K562 (cell line): ENCODE results near the gene FBLN7. TPM values are rescaled to one million over a fixed set of nuclear protein-coding genes. Genes with fewer than 3 reads are reported as not detected.

Experiments used
- ATAC-seq: fragments of 200-7000 bp; cut with Tn5 transposase; 3 replicates; pipeline ENCODE4 v1.9.1; 2020; ENCODE audit warnings: moderate library complexity
- BruUV-seq: library from RNA; stranded (reverse); fragments of 400-500 nt; replicated peaks from 2 replicates; lab custom pipeline; 2021; lab: Mats Ljungman, UMichigan
- CTCF ChIA-PET: fragments of 300-600 bp; formaldehyde crosslinking; extraction: SDS; loops from one replicate; lab custom pipeline; 2021; ENCODE audit warnings: low intra/inter-chr PET ratio; lab: Yijun Ruan, JAX
- POLR2A ChIA-PET: fragments of 300-600, 350-650 bp; sonication (Branson Sonifier 250); formaldehyde crosslinking; extraction: SDS; loops from one replicate; lab custom pipeline; 2021; ENCODE audit warnings: antibody characterized with exemption, inconsistent platforms; lab: Yijun Ruan, JAX
- DNase-seq, 4 experiments: peaks; one replicate each; pipeline versions ENCODE4 v3.0.0 to v3.0.0-alpha.2; 2011 to 2018; ENCODE audit warnings: low spot score in 3 of 4, mixed read lengths in 3 of 4; ENCODE audit errors: extremely low read depth in 1 of 4
- FAIRE-seq: peaks from 2 replicates; lab custom pipeline; 2011; peaks lifted over from hg19 to GRCh38; lab: Jason Lieb, UNC
- H2AFZ ChIP-seq: 2 replicates; pipeline ENCODE4 v1.6.0; 2011; ENCODE audit warnings: low read depth, low read length, control low read depth, inconsistent platforms
- H3K27ac ChIP-seq: fragments of 200-600 bp; 3 replicates; pipeline ENCODE4 v1.8.0; 2011; ENCODE audit warnings: low read depth, mild to moderate bottlenecking, control low read depth, inconsistent platforms, low read length, moderate library complexity, mixed read lengths; ENCODE audit errors: extremely low read depth
- H3K27me3 ChIP-seq, 2 experiments: fragments of 300-600 bp in 1 of 2; 2 replicates in 1 of 2; 3 replicates in 1 of 2; pipeline versions ENCODE4 v1.6.0 to v1.8.0; 2011; ENCODE audit warnings: inconsistent platforms in 2 of 2, low read length in 2 of 2, mild to moderate bottlenecking in 1 of 2, mixed read lengths in 1 of 2, moderate library complexity in 1 of 2; ENCODE audit not compliant: control insufficient read depth in 2 of 2, insufficient read depth in 2 of 2
- H3K36me3 ChIP-seq: fragments of 300-600 bp; 3 replicates; pipeline ENCODE4 v1.8.0; 2011; ENCODE audit warnings: mild to moderate bottlenecking, low read length, inconsistent platforms; ENCODE audit not compliant: control insufficient read depth, insufficient read depth
- H3K4me1 ChIP-seq, 2 experiments: fragments of 200-600 bp in 1 of 2; replicated peaks in 1 of 2; 2 replicates in 1 of 2; 3 replicates in 1 of 2; pipeline versions ENCODE4 v1.5.1 to v1.8.0; 2011; ENCODE audit warnings: inconsistent platforms in 2 of 2, low read length in 2 of 2, mild to moderate bottlenecking in 1 of 2, mixed read lengths in 1 of 2, moderate library complexity in 1 of 2; ENCODE audit not compliant: control insufficient read depth in 2 of 2, insufficient read depth in 2 of 2
- H3K4me2 ChIP-seq: 2 replicates; pipeline ENCODE4 v1.6.1; 2011; ENCODE audit warnings: low read length, control low read depth, inconsistent platforms, mixed read lengths; ENCODE audit not compliant: insufficient read depth
- H3K4me3 ChIP-seq: fragments of 200-600 bp; sonication (generic), shearing (Covaris generic); 2 replicates; pipeline ENCODE4 v1.5.1; 2016; ENCODE audit warnings: control low read depth, inconsistent platforms
- H3K79me2 ChIP-seq: fragments of 200-600 bp; 3 replicates; pipeline ENCODE4 v1.8.0; 2011; ENCODE audit warnings: low read length, inconsistent platforms; ENCODE audit not compliant: control insufficient read depth, insufficient read depth
- H3K9ac ChIP-seq, 2 experiments: 2 replicates each; pipeline versions ENCODE4 v1.6.0 to v1.6.1; 2011; ENCODE audit warnings: low read depth in 2 of 2, low read length in 2 of 2, control low read depth in 1 of 2, inconsistent platforms in 1 of 2, mild to moderate bottlenecking in 1 of 2, mixed read lengths in 1 of 2; ENCODE audit not compliant: insufficient read depth in 1 of 2
- H3K9me1 ChIP-seq: one replicate; pipeline ENCODE4 v1.6.0; 2011; ENCODE audit warnings: inconsistent platforms, mild to moderate bottlenecking, low read length, moderate library complexity; ENCODE audit not compliant: control insufficient read depth, insufficient read depth
- H3K9me3 ChIP-seq: replicated peaks from 2 replicates; pipeline ENCODE4 v1.5.1; 2011; ENCODE audit warnings: low read depth, low read length, inconsistent platforms; ENCODE audit not compliant: control insufficient read depth, insufficient read depth
- H4K20me1 ChIP-seq: replicated peaks from 2 replicates; pipeline ENCODE4 v1.6.1; 2011; ENCODE audit warnings: low read length, inconsistent platforms, mixed read lengths; ENCODE audit not compliant: control insufficient read depth, insufficient read depth
- CCAR2 ChIP-seq: fragments of 200-400 bp; formaldehyde crosslinking; IDR thresholded peaks from 2 replicates; pipeline ENCODE4 v1.6.1; 2017; ENCODE audit warnings: mild to moderate bottlenecking, low read depth, low read length
- CEBPB ChIP-seq: fragments of 450-650 bp; IDR thresholded peaks from 2 replicates; pipeline ENCODE4 v1.6.1; 2016; ENCODE audit warnings: missing genetic modification characterization, missing compliant biosample characterization
- CEBPG ChIP-seq, 3 experiments: fragments of 200-800 bp in 1 of 3; sonication (Bioruptor generic) in 1 of 3; sonication (generic) in 1 of 3; formaldehyde crosslinking in 1 of 3; IDR thresholded peaks in 2 of 3; conservative IDR thresholded peaks in 1 of 3; 2 replicates each; pipeline versions ENCODE4 v1.6.1 to v1.8.0; 2016 to 2022; ENCODE audit warnings: missing compliant biosample characterization in 2 of 3, missing genetic modification characterization in 2 of 3, mild to moderate bottlenecking in 1 of 3, missing genetic modification reagents in 1 of 3
- CTCF ChIP-seq, 3 experiments: IDR thresholded peaks in 2 of 3; conservative IDR thresholded peaks in 1 of 3; 2 replicates each; pipeline ENCODE4 v1.5.1; 2011 to 2012; ENCODE audit warnings: low read length in 3 of 3, mild to moderate bottlenecking in 3 of 3, control low read depth in 2 of 3, improper control_type of control experiment in 1 of 3, inconsistent platforms in 1 of 3, low read depth in 1 of 3, mixed read lengths in 1 of 3, moderate library complexity in 1 of 3; ENCODE audit not compliant: insufficient read depth in 2 of 3
- DLX4 ChIP-seq: fragments of 250-450 bp; sonication (Bioruptor Pico); IDR thresholded peaks from 2 replicates; pipeline ENCODE4 v1.6.1; 2021; ENCODE audit warnings: mild to moderate bottlenecking
- GTF2F1 ChIP-seq: IDR thresholded peaks from 2 replicates; pipeline ENCODE4 v1.6.1; 2011; ENCODE audit warnings: low read depth, low read length, improper control_type of control experiment
- HNRNPL ChIP-seq: fragments of 200-400 bp; formaldehyde crosslinking; IDR thresholded peaks from 2 replicates; pipeline ENCODE4 v1.6.1; 2017; ENCODE audit warnings: low read depth, mild to moderate bottlenecking, low read length
- LCOR ChIP-seq: sonication (generic); formaldehyde crosslinking; IDR thresholded peaks from 2 replicates; pipeline ENCODE4 v1.8.0; 2022; ENCODE audit warnings: mild to moderate bottlenecking, missing genetic modification reagents
- NCOR1 ChIP-seq: fragments of 450-650 bp; IDR thresholded peaks from 2 replicates; pipeline ENCODE4 v1.6.1; 2016; ENCODE audit warnings: mild to moderate bottlenecking, moderate library complexity
- NFE2L1 ChIP-seq: fragments of 450-650 bp; IDR thresholded peaks from 2 replicates; pipeline ENCODE4 v1.6.1; 2016; ENCODE audit warnings: missing genetic modification characterization, low read depth, mild to moderate bottlenecking, missing compliant biosample characterization, moderate library complexity, borderline replicate concordance
- PTBP1 ChIP-seq: fragments of 200-400 bp; formaldehyde crosslinking; IDR thresholded peaks from 2 replicates; pipeline ENCODE4 v1.6.1; 2017; ENCODE audit warnings: low read depth, low read length
- RAD51 ChIP-seq: fragments of 450-650 bp; IDR thresholded peaks from 2 replicates; pipeline ENCODE4 v1.7.1; 2016; ENCODE audit warnings: low read depth, mild to moderate bottlenecking, borderline replicate concordance
- RBM15 ChIP-seq: fragments of 200-400 bp; formaldehyde crosslinking; IDR thresholded peaks from 2 replicates; pipeline ENCODE4 v1.6.1; 2018; ENCODE audit warnings: mild to moderate bottlenecking, low read length, moderate library complexity; ENCODE audit not compliant: insufficient read depth
- SNIP1 ChIP-seq: fragments of 450-650 bp; IDR thresholded peaks from 2 replicates; pipeline ENCODE4 v1.7.1; 2017; ENCODE audit warnings: low read depth, mild to moderate bottlenecking
- ZNF133 ChIP-seq: fragments of 250-450 bp; sonication (Bioruptor Pico); IDR thresholded peaks from 2 replicates; pipeline ENCODE4 v1.4.0; 2020; ENCODE audit warnings: mild to moderate bottlenecking
- ZNF197 ChIP-seq: fragments of 200-800 bp; sonication (Bioruptor generic); IDR thresholded peaks from 2 replicates; pipeline ENCODE4 v1.6.1; 2016; ENCODE audit warnings: low read depth, missing genetic modification characterization, missing compliant biosample characterization
- WGBS: fragments of 100-300 bp; shearing (Covaris generic); methylation state at CpG from one replicate; pipeline ENCODE4 v1.1.6; 2016; ENCODE audit warnings: low coverage, mixed read lengths; ENCODE audit not compliant: insufficient coverage; ENCODE audit errors: missing lambda C conversion rate; 5-methylcytosine and 5-hydroxymethylcytosine counted together
- in situ Hi-C: fragments of 300-500 bp; cut with MboI; formaldehyde crosslinking; loops from 4 replicates; pipeline ENCODE4 v1.15.0; 2018; ENCODE audit warnings: inconsistent platforms, mixed read lengths
- intact Hi-C: fragments of 100-400 bp; cut with micrococcal nuclease; formaldehyde crosslinking; loops from 2 replicates; pipeline ENCODE4 v1.14.2; 2022
- polyA plus RNA-seq, 8 experiments: library from polyadenylated mRNA; depleted of rRNA in 4 of 8; stranded (reverse) in 5 of 8; unstranded in 3 of 8; fragments of >200 nt; fragmentation: Nextera tagmentation in 2 of 8; fragmentation: Illumina TruSeq in 1 of 8; extraction: Ambion mirVana in 2 of 8; extraction: Trizol in 1 of 8; gene quantifications; 2 replicates each; pipeline versions ENCODE4 v1.2.1 to v1.2.3, GENCODE V29; 2011 to 2014; ENCODE audit warnings: inconsistent platforms in 1 of 8, missing spikeins in 1 of 8
- total RNA-seq, 7 experiments: library from RNA; depleted of rRNA in 6 of 7; stranded (reverse); fragments of >200 nt in 6 of 7; fragmentation: Illumina TruSeq in 2 of 7; extraction: Trizol in 2 of 7; gene quantifications; 2 replicates each; pipeline versions ENCODE4 v1.2.1 to v1.2.3, GENCODE V29; 2011 to 2021; ENCODE audit warnings: low replicate concordance in 1 of 7
- TF ChIP-seq, protein P1 (sequence below): fragments of 250-450 bp; sonication (Bioruptor Pico); IDR thresholded peaks from 2 replicates; pipeline ENCODE4 v1.8.0; 2022; ENCODE audit warnings: moderate library complexity, mild to moderate bottlenecking, inconsistent platforms
- TF ChIP-seq, protein P2 (sequence below): fragments of 450-650 bp; IDR thresholded peaks from 2 replicates; pipeline ENCODE4 v1.6.1; 2017; ENCODE audit warnings: antibody characterized with exemption

Gene FBLN7
- total and polyA plus RNA-seq, 9 of the 15 experiments (the other 6 are each of a cell fraction or from before 2014, with no cell fraction given) = 0.13 TPM; not detected in 8

DNA sequence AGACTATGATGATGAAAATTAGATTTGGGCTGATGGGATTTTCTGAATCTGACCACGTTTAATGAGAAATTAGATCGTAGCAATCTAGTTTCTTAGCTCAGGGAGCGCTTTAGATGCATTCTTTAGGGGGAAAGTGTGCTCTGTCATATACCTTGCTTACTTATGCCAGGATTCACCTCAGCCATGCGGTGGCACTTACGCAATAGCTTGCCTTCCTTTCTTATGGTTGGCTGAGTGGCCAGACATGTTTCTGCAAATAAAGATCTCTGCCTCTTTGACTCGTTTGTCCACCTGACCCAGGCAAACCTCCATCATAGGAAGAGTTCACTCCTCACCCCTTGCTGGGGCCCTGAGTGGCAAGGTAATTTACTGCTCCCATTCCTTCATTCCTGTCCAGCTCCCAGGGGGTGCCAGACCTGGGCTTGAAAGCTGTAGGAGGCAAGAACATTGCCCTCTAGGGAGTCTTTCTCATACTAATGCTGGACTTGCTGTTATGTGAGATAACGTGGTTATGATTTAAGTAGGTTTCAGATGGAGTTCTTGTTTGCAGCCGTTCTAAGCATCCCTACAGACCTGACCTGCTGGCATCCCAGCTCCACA lies 57.1 kb downstream of the FBLN7 start:
- TF ChIP-seq DLX4 (CRISPR knock-in tag) (no peak), CCAR2 (no peak), RAD51 (no peak), NCOR1 (no peak), GTF2F1 (no peak), PTBP1 (no peak), CEBPG (CRISPR knock-in tag; IDR thresholded peaks at IDR 0.05) (peak; percentile 32; the same call in 1 of the 2 replicates), CEBPG (tag; conservative IDR thresholded peaks at IDR 0.05 in 1 of 2, IDR thresholded peaks at IDR 0.05 in 1 of 2) (peak; percentile 58 to 73), NFE2L1 (no peak), LCOR (no peak), ZNF197 (CRISPR knock-in tag) (no peak), RBM15 (no peak), CTCF (IDR thresholded peaks at IDR 0.05 in 2 of 3, conservative IDR thresholded peaks at IDR 0.05 in 1 of 3; ENCODE audit: insufficient read depth in 2 of 3, low read depth in 1 of 3, low read length in 3 of 3) (0 out of 6 replicates have a peak, but pooled peaks of 1 of the 3 experiments have one; percentile 11), ZNF133 (CRISPR knock-in tag) (no peak), HNRNPL (no peak), CEBPB (peak; percentile 88), SNIP1 (no peak)
- TF ChIP-seq, protein P1, sequence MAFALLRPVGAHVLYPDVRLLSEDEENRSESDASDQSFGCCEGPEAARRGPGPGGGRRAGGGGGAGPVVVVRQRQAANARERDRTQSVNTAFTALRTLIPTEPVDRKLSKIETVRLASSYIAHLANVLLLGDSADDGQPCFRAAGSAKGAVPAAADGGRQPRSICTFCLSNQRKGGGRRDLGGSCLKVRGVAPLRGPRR = no peak
- TF ChIP-seq, protein P2, sequence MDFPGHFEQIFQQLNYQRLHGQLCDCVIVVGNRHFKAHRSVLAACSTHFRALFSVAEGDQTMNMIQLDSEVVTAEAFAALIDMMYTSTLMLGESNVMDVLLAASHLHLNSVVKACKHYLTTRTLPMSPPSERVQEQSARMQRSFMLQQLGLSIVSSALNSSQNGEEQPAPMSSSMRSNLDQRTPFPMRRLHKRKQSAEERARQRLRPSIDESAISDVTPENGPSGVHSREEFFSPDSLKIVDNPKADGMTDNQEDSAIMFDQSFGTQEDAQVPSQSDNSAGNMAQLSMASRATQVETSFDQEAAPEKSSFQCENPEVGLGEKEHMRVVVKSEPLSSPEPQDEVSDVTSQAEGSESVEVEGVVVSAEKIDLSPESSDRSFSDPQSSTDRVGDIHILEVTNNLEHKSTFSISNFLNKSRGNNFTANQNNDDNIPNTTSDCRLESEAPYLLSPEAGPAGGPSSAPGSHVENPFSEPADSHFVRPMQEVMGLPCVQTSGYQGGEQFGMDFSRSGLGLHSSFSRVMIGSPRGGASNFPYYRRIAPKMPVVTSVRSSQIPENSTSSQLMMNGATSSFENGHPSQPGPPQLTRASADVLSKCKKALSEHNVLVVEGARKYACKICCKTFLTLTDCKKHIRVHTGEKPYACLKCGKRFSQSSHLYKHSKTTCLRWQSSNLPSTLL = no peak
- CTCF ChIA-PET = no interaction called here
- Histone ChIP-seq H3K9me1 (no peaks in the 10 kb centered on the region), H3K27me3 (peaks cover 0 to 5% of the 10 kb centered on the region in 2 experiments; a peak in 1 of 5 replicates), H3K4me3 (no peak overlapping the region), H3K79me2 (no peaks in the 10 kb centered on the region), H4K20me1 (no peaks in the 10 kb centered on the region), H3K4me1 (peaks cover 0 to 7% of the 10 kb centered on the region in 2 experiments; a peak in 1 of 5 replicates), H3K36me3 (no peaks in the 10 kb centered on the region), H2AFZ (no peak overlapping the region), H3K9me3 (peaks cover 2% of the 10 kb centered on the region; the same call in 1 of the 2 replicates), H3K9ac (no peak overlapping the region), H3K27ac (no peak overlapping the region), H3K4me2 (no peak overlapping the region)
- BruUV-seq = no TSS peak
- in situ Hi-C loops (no loop called here), intact Hi-C loops (no loop called here)
- DNase-seq = no peak
- no peak for FAIRE-seq
- WGBS = 24% methylated on average over 8 of the region's 8 CpGs
- POLR2A ChIA-PET = interaction anchor here (0.7 to 1.2 kb wide), 3 partner anchors 11 to 256 kb away, joined by 3 read pairs; no protein-coding TSS in a partner anchor
- ATAC-seq = no peak
